Subcutaneous abdominal adipose tissue (tissue), 5 donors: ENCODE data around the gene MCCC2.

Experiments used
- H3K27ac ChIP-seq: one replicate; pipeline ENCODE4 v1.7.0; 2013; ENCODE audit warnings: low read depth, mild to moderate bottlenecking, inconsistent platforms, low read length, moderate library complexity
- H3K27me3 ChIP-seq, 5 donors: one replicate each; pipeline ENCODE4 v1.7.0; 2013; ENCODE audit warnings: low read length in 5 of 5, inconsistent platforms in 1 of 5; ENCODE audit not compliant: control insufficient read depth in 5 of 5, insufficient read depth in 4 of 5
- H3K36me3 ChIP-seq, 5 donors: one replicate each; pipeline ENCODE4 v1.7.0; 2013; ENCODE audit warnings: low read length in 5 of 5; ENCODE audit not compliant: control insufficient read depth in 5 of 5, insufficient read depth in 5 of 5
- H3K4me1 ChIP-seq, 5 donors: one replicate each; pipeline ENCODE4 v1.7.0; 2013; ENCODE audit warnings: low read length in 5 of 5, mild to moderate bottlenecking in 3 of 5, moderate library complexity in 1 of 5; ENCODE audit not compliant: control insufficient read depth in 5 of 5, insufficient read depth in 5 of 5
- H3K4me3 ChIP-seq, 5 donors: one replicate each; pipeline ENCODE4 v1.7.0; 2013; ENCODE audit warnings: low read length in 5 of 5, low read depth in 1 of 5
- H3K9ac ChIP-seq, 5 donors: one replicate each; pipeline ENCODE4 v1.7.0; 2013; ENCODE audit warnings: low read length in 5 of 5, mild to moderate bottlenecking in 4 of 5, moderate library complexity in 3 of 5
- H3K9me3 ChIP-seq, 5 donors: one replicate each; pipeline ENCODE4 v1.7.0; 2013; ENCODE audit warnings: low read length in 5 of 5; ENCODE audit not compliant: control insufficient read depth in 5 of 5
- donor health status: healthy.
- donor health status: healthy.
- donor health status: healthy.
- donor health status: healthy.
- donor health status: healthy.

The MCCC2 gene

DNA sequence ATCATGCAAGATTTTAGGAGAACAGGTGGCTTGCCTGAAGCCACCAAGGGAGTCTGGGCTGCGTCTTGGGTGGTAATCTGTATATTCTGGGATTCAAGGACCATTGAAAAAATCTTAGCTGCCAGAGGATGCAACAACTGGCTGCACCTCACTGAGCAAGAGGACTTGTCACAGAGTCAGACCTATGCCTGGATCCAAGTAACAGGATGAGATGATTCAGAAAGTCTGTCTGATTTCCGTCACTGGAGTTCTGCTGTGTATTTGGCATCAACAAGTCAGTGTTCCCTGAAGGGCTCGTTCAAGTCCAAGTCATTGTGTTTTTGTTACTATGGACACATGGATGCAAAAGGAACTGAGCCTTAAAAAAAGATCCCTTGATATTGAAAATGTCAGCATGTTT lies 94.2 kb downstream of the MCCC2 start:
- Histone ChIP-seq H3K27ac (no peak overlapping the region), H3K36me3 (no peaks in the 10 kb centered on the region), H3K4me3 (no peak overlapping the region), H3K9me3 (no peaks in the 10 kb centered on the region), H3K27me3 (peaks cover 0 to 6% (median 0%) of the 10 kb centered on the region in 5 donors), H3K4me1 (no peaks in the 10 kb centered on the region), H3K9ac (no peak overlapping the region)

DNA sequence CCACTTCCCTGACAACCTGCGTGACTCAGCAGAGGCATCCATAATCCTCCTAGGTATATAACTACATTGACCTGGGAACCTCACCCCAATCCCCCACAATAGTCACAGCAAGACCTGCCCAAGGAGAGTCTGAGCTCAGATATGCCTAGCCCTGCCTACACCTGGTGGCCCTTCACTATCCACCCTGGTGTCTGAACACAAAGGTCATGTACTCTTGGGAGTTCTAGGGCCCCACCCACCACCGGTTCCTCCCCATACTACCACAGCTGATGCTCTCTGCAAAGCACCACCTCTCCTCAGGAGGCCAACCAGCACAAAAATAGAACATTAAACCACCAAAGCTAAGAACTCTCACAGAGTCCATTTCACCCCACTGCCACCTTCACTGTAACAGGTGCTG lies 97.2 kb downstream of the MCCC2 start:
- Histone ChIP-seq H3K36me3 (no peaks in the 10 kb centered on the region), H3K4me3 (no peak overlapping the region), H3K4me1 (no peaks in the 10 kb centered on the region), H3K27ac (no peak overlapping the region), H3K9me3 (no peaks in the 10 kb centered on the region), H3K27me3 (peaks cover 0 to 6% (median 0%) of the 10 kb centered on the region in 5 donors), H3K9ac (no peak overlapping the region)

DNA sequence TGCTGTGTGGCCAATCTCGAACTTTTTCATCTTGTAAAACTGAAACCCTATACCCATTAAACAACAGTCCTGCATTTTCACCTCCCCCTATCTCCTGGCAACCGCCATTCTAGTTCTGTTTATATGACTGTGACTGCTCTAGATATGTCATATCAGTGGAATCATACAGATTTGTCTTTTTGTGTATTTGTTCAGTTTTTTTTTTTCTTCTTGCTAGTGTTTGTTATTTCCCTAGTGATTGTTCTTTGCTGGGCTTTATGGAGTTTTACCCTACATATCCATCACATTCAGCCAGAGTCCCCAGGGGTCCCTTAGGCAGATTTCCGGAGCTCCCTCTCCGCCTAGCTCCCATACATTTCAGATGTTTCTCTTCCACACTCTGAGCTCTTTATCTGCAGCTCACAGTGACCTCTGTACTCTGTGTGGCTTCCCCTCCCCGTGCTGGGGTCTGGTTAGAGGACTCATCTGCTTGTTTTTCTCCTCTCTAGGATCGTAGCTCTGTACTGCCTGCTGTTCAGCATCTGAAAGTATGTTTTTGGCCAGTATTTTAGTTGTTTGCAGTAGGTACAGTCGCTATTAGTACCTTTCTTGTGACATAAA lies 106.8 kb downstream of the MCCC2 start:
- no peak overlapping the region for H3K27ac ChIP-seq

DNA sequence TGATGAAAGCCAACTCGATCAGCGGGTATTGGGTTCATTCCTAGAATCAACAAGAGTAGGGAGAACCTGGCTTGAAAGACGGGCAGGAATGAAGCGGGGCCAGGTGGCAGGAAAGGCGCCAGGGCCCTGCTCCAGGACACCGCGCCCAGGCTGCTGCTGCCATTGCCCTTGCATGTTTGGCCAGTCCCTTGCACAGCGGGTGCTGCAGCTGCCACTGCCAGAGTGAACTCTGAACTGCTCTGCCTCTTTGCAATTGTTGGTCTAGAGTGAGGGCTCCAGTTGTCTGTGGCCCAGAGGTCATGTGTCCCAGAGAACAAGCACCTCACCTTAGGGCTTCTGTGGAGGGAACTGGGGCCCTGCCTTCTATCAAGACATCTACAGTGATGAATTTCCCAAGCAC lies 107.9 kb downstream of the MCCC2 start:
- no peaks in the 10 kb centered on the region for H3K36me3 ChIP-seq
- no peak overlapping the region for H3K9ac ChIP-seq
- peaks cover 0 to 5% (median 0%) of the 10 kb centered on the region in 5 donors for H3K27me3 ChIP-seq
- H3K27ac ChIP-seq, result no peak overlapping the region
- no peaks in the 10 kb centered on the region for H3K9me3 ChIP-seq
- peaks cover 0 to 6% (median 0%) of the 10 kb centered on the region in 5 donors for H3K4me1 ChIP-seq
- H3K4me3 ChIP-seq, result no peak overlapping the region

More for the DNA sequence above, 106.8 kb downstream of the MCCC2 start:
- Histone ChIP-seq H3K27me3 (peaks cover 0 to 5% (median 0%) of the 10 kb centered on the region in 5 donors), H3K4me1 (peaks cover 0 to 6% (median 0%) of the 10 kb centered on the region in 5 donors), H3K9me3 (no peaks in the 10 kb centered on the region), H3K4me3 (no peak overlapping the region), H3K9ac (no peak overlapping the region), H3K36me3 (no peaks in the 10 kb centered on the region)

DNA sequence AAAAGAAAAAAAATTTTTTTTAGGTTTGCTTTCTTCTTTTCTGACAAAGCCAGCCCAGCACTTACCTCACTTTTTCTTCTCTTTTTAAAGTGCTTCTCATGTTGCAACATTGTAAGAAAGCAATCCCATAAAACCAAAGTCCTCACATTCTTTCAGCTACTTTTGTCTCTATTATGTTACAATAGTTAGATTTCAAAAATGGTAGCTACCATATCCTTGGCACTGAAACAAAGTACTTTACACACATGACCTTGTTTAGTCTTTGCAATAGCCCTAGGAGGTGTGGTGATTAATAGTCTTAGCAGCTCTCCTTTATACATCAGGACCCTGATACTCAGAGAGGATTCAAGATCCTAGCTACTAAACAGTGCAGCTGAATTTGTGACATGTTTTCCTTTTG lies 108.5 kb downstream of the MCCC2 start:
- H3K27me3 ChIP-seq, result peaks cover 0 to 5% (median 0%) of the 10 kb centered on the region in 5 donors
- no peaks in the 10 kb centered on the region for H3K9me3 ChIP-seq
- peaks cover 0 to 6% (median 0%) of the 10 kb centered on the region in 5 donors for H3K4me1 ChIP-seq
- no peak overlapping the region for H3K9ac ChIP-seq
- no peaks in the 10 kb centered on the region for H3K36me3 ChIP-seq
- H3K4me3 ChIP-seq, result no peak overlapping the region
- H3K27ac ChIP-seq, result no peak overlapping the region

DNA sequence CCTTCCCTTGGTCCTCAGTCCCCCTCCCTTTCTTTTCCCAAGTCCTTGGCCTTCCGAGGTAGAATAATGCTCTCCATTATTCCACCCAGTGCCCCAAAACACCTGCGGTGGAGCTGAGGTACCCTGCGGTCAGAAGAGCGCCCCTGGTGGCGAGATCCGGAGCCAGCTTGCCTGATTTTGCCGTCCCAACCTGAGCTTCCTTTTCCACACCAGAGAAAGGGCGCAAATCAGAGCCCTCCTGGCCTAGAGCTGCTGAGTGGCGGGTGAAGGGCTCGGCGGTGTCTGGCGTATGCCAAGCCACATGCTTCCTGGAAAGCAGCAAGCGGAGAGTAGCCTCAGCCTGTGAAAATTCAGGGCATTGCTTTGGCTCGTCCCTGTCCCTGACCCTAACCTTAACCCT lies 110.8 kb downstream of the MCCC2 start:
- no peak overlapping the region for H3K9ac ChIP-seq

DNA sequence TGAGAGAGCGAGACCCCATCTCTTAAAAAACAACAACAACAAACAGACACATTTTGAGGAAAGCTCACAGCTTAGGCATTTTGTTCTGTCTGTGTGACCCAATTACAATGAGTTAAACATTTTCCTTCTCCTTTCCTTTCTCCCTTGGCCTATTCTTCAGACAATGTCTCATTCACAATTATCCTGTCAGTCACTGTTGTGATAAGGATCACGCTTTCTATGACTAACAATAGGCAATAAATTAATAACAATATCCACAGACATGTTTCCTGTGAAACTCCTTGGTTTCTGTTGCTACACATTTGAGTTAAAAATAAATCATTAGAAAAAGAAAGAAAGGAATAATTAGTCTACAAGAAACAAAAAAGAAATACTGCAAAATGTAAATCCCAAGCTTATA lies 112.1 kb downstream of the MCCC2 start:
- Histone ChIP-seq H3K4me3 (no peak overlapping the region), H3K27me3 (peaks cover 0 to 5% (median 4%) of the 10 kb centered on the region in 5 donors), H3K27ac (no peak overlapping the region)

More for the DNA sequence above, 110.8 kb downstream of the MCCC2 start:
- Histone ChIP-seq H3K27ac (no peak overlapping the region), H3K27me3 (peaks cover 0 to 5% (median 3%) of the 10 kb centered on the region in 5 donors), H3K4me1 (peaks cover 0 to 6% (median 0%) of the 10 kb centered on the region in 5 donors), H3K4me3 (no peak overlapping the region), H3K36me3 (no peaks in the 10 kb centered on the region), H3K9me3 (no peaks in the 10 kb centered on the region)

DNA sequence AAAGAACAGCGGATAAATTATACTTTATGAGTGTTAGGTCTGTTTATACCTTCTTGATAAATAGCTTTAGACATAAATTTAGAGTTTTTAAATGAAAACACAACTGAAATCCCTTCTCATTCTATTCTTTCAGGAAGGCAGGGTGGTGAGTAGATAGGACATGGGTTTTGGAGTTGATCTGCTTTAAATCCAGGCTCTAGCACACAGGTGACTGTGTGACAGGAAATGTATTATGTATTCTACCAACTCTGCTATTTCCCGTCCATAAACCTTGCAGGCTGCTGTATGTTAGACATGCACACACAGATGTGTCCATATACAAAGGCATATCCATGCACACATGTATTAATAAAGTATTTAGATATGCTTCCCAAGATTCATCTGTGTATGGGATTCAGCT lies 112.6 kb downstream of the MCCC2 start:
- H3K9ac ChIP-seq, result no peak overlapping the region
- no peaks in the 10 kb centered on the region for H3K9me3 ChIP-seq
- peaks cover 0 to 5% (median 4%) of the 10 kb centered on the region in 5 donors for H3K27me3 ChIP-seq
- no peak overlapping the region for H3K27ac ChIP-seq
- H3K36me3 ChIP-seq, result no peaks in the 10 kb centered on the region
- no peak overlapping the region for H3K4me3 ChIP-seq
- peaks cover 0 to 6% (median 0%) of the 10 kb centered on the region in 5 donors for H3K4me1 ChIP-seq

More for the DNA sequence above, 112.1 kb downstream of the MCCC2 start:
- Histone ChIP-seq H3K4me1 (peaks cover 0 to 6% (median 0%) of the 10 kb centered on the region in 5 donors), H3K36me3 (no peaks in the 10 kb centered on the region), H3K9ac (no peak overlapping the region), H3K9me3 (no peaks in the 10 kb centered on the region)

DNA sequence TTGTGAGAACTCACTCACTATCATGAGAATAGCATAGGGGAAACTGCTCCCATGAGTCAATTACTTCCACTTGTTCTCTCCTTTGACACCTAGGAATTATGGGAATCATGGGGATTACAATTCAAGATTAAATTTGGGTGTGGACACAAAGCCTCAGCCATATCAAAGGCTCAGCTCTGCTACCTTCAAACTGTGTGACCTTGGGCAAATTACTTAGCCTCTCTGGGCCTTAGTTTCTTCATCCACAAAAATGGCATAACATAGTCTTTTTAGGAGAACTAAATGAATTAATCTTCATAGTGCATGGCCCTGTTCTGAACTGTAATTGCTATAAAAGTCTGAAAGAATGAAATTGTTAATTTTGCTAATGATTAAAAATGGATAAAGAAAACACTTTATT lies 113.7 kb downstream of the MCCC2 start:
- Histone ChIP-seq H3K4me3 (no peak overlapping the region), H3K4me1 (peaks cover 0 to 6% (median 0%) of the 10 kb centered on the region in 5 donors), H3K9ac (no peak overlapping the region), H3K9me3 (no peaks in the 10 kb centered on the region), H3K27ac (no peak overlapping the region), H3K27me3 (peaks cover 0 to 5% (median 4%) of the 10 kb centered on the region in 5 donors), H3K36me3 (no peaks in the 10 kb centered on the region)

DNA sequence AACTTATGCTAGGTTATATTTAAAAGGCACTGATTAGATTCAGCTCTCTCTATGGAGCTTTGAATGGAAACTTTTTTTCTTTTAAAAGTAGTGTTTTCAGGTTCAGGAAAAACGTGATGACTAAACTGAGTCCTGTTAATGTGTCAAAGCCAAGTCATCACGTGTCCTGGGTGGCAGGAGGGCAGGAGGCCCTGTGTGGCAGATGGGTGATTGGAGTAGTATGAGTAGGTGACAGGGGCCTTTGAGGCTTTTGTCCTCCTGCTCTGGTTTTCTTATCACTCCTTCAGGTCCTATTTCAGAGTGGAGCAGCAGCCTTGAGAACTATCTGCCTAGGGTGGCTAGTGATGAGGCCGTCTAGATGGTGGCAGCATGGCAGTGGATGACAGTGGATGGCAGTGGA lies 114.3 kb downstream of the MCCC2 start:
- Histone ChIP-seq H3K4me1 (peaks cover 0 to 6% (median 0%) of the 10 kb centered on the region in 5 donors), H3K4me3 (no peak overlapping the region), H3K27ac (no peak overlapping the region), H3K9me3 (no peaks in the 10 kb centered on the region), H3K9ac (no peak overlapping the region), H3K27me3 (peaks cover 0 to 5% (median 4%) of the 10 kb centered on the region in 5 donors), H3K36me3 (no peaks in the 10 kb centered on the region)
